ENCODE measurements around the gene CDK6.

DNA sequence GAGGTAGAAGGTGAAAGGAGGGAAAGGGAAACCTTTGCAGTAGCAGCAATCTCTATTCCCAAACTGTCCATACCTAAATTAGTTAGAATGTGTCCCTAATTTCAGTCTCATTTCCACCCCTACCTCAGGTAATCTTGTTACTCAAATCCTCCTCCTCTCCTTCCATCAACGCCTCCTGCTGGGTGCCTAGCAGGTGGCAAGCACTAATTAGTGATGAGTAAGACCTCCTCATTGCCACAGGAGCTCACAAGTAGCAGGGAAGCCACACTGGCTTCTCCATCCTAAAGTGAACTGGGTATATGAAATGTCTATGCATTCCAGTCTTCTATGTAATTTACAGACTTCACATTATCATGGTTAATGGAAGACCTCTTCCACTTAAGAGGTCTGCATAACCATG is 220.5 kb downstream of the CDK6 start:
- TF ChIP-seq EP300 (IDR thresholded peaks at IDR 0.05) (no peak), POLR2AphosphoS5 (IDR thresholded peaks at IDR 0.05) (no peak)
- TF ChIP-seq, protein P1, sequence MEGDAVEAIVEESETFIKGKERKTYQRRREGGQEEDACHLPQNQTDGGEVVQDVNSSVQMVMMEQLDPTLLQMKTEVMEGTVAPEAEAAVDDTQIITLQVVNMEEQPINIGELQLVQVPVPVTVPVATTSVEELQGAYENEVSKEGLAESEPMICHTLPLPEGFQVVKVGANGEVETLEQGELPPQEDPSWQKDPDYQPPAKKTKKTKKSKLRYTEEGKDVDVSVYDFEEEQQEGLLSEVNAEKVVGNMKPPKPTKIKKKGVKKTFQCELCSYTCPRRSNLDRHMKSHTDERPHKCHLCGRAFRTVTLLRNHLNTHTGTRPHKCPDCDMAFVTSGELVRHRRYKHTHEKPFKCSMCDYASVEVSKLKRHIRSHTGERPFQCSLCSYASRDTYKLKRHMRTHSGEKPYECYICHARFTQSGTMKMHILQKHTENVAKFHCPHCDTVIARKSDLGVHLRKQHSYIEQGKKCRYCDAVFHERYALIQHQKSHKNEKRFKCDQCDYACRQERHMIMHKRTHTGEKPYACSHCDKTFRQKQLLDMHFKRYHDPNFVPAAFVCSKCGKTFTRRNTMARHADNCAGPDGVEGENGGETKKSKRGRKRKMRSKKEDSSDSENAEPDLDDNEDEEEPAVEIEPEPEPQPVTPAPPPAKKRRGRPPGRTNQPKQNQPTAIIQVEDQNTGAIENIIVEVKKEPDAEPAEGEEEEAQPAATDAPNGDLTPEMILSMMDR (IDR thresholded peaks at IDR 0.05), result no peak
